HepG2 (cell line): ENCODE measurements around the gene BCKDHA. TPM values are rescaled to one million over a fixed set of nuclear protein-coding genes. Genes with fewer than 3 reads are reported as not detected.

Experiments used
- ATAC-seq: fragments of 200-7000 bp; cut with Tn5 transposase; 3 replicates; pipeline ENCODE4 v1.9.1; 2020; ENCODE audit warnings: mild to moderate bottlenecking, moderate library complexity
- BruUV-seq: library from RNA; stranded (reverse); fragments of 400-500 nt; replicated peaks from 2 replicates; lab custom pipeline; 2021; lab: Mats Ljungman, UMichigan
- CTCF ChIA-PET: fragments of 300-600 bp; formaldehyde crosslinking; extraction: SDS; loops from one replicate; lab custom pipeline; 2021; ENCODE audit warnings: low total read pairs, inconsistent platforms, low intra/inter-chr PET ratio; lab: Yijun Ruan, JAX
- POLR2A ChIA-PET: fragments of 350-600 bp; sonication (Branson Sonifier 250); formaldehyde crosslinking; loops from one replicate; lab custom pipeline; 2020; ENCODE audit warnings: antibody characterized with exemption, inconsistent platforms; lab: Yijun Ruan, JAX
- DNase-seq: peaks from one replicate; pipeline ENCODE4 v3.0.0-alpha.2; 2015; ENCODE audit warnings: low spot score
- FAIRE-seq: peaks from 3 replicates; lab custom pipeline; 2011; peaks lifted over from hg19 to GRCh38; lab: Jason Lieb, UNC
- H2AFZ ChIP-seq: one replicate; pipeline ENCODE4 v1.6.1; 2011; ENCODE audit warnings: low read length, inconsistent platforms
- H3K27ac ChIP-seq: fragments of 300-600 bp; 3 replicates; pipeline ENCODE4 v1.8.0; 2011; ENCODE audit warnings: mixed run types, mild to moderate bottlenecking, mixed read lengths, low read length, inconsistent platforms; ENCODE audit not compliant: insufficient read depth; ENCODE audit errors: extremely low read length
- H3K27me3 ChIP-seq, 2 experiments: fragments of 200-600 bp in 1 of 2; 2 replicates in 1 of 2; 3 replicates in 1 of 2; pipeline versions ENCODE4 v1.6.0 to v1.8.0; 2011; ENCODE audit warnings: low read length in 2 of 2, mild to moderate bottlenecking in 2 of 2, moderate library complexity in 2 of 2, inconsistent platforms in 1 of 2; ENCODE audit not compliant: insufficient read depth in 2 of 2, control insufficient read depth in 1 of 2
- H3K36me3 ChIP-seq, 2 experiments: fragments of 200-600 bp in 1 of 2; replicated peaks in 1 of 2; 2 replicates in 1 of 2; 3 replicates in 1 of 2; pipeline versions ENCODE4 v1.5.1 to v1.8.0; 2011; ENCODE audit warnings: low read length in 2 of 2, inconsistent platforms in 1 of 2; ENCODE audit not compliant: insufficient read depth in 2 of 2, control insufficient read depth in 1 of 2
- H3K4me1 ChIP-seq: 2 replicates; pipeline ENCODE4 v1.5.1; 2012; ENCODE audit warnings: low read length, inconsistent platforms; ENCODE audit not compliant: insufficient read depth
- H3K4me2 ChIP-seq: 2 replicates; pipeline ENCODE4 v1.6.0; 2011; ENCODE audit warnings: low read depth, low read length, inconsistent platforms
- H3K4me3 ChIP-seq, 3 experiments: fragments of 200-600 bp in 1 of 3; sonication (generic), shearing (Covaris generic) in 1 of 3; replicated peaks in 1 of 3; 2 replicates each; pipeline ENCODE4 v1.5.1; 2011 to 2016; ENCODE audit warnings: low read length in 3 of 3, inconsistent platforms in 2 of 3, low read depth in 2 of 3, mild to moderate bottlenecking in 2 of 3, control low read depth in 1 of 3, mixed read lengths in 1 of 3; ENCODE audit not compliant: insufficient read depth in 1 of 3
- H3K79me2 ChIP-seq: one replicate; pipeline ENCODE4 v1.6.1; 2011; ENCODE audit warnings: low read length, inconsistent platforms; ENCODE audit not compliant: insufficient read depth
- H3K9ac ChIP-seq: 2 replicates; pipeline ENCODE4 v1.6.0; 2011; ENCODE audit warnings: mild to moderate bottlenecking, low read depth, low read length, inconsistent platforms; ENCODE audit not compliant: insufficient read depth
- H3K9me3 ChIP-seq: 2 replicates; pipeline ENCODE4 v1.5.1; 2012; ENCODE audit warnings: mild to moderate bottlenecking, low read length
- H4K20me1 ChIP-seq: 2 replicates; pipeline ENCODE4 v1.6.0; 2011; ENCODE audit warnings: inconsistent platforms, mild to moderate bottlenecking, low read length, moderate library complexity; ENCODE audit not compliant: insufficient read depth
- AGO2 ChIP-seq: fragments of 200-400 bp; formaldehyde crosslinking; optimal IDR thresholded peaks from 2 replicates; pipeline ENCODE3; 2017; ENCODE audit warnings: mild to moderate bottlenecking, low read depth, low read length, moderate library complexity
- ARID4A ChIP-seq: sonication (generic); formaldehyde crosslinking; IDR thresholded peaks from 2 replicates; pipeline ENCODE4 v1.5.0; 2020; ENCODE audit warnings: mild to moderate bottlenecking, missing genetic modification reagents, borderline replicate concordance
- ZNF530 ChIP-seq: sonication (generic); formaldehyde crosslinking; IDR thresholded peaks from 2 replicates; pipeline ENCODE4 v1.5.0; 2020; ENCODE audit warnings: low read depth, mild to moderate bottlenecking, missing genetic modification reagents
- ZNF776 ChIP-seq: sonication (generic); formaldehyde crosslinking; IDR thresholded peaks from 2 replicates; pipeline ENCODE4 v1.4.0; 2020; ENCODE audit warnings: mild to moderate bottlenecking, missing genetic modification reagents
- WGBS: methylation state at CpG from one replicate; pipeline ENCODE4 v1.1.6; 2017; ENCODE audit warnings: low lambda C conversion rate; 5-methylcytosine and 5-hydroxymethylcytosine counted together
- in situ Hi-C: cut with HindIII; loops from 2 replicates; pipeline ENCODE4 v1.10.0; 2017; ENCODE audit warnings: low pct_unique_long_range_greater_than_20kb; ENCODE audit not compliant: extremely low pct_ligation_motif_present
- intact Hi-C: fragments of 100-400 bp; cut with micrococcal nuclease; formaldehyde crosslinking; loops from one replicate; pipeline ENCODE4 v1.10.0; 2022; ENCODE audit not compliant: unreplicated experiment
- polyA plus RNA-seq, 8 experiments: library from polyadenylated mRNA; depleted of rRNA in 3 of 8; stranded (reverse) in 7 of 8; unstranded in 1 of 8; fragments of >200 nt; fragmentation: Illumina TruSeq in 4 of 8; extraction: Trizol in 4 of 8; gene quantifications; 2 replicates each; pipeline versions ENCODE4 v1.2.1 to v1.2.3, GENCODE V29; 2011 to 2016; ENCODE audit warnings: low read depth in 4 of 8, missing spikeins in 1 of 8, mixed read lengths in 1 of 8; ENCODE audit not compliant: insufficient read depth in 1 of 8
- total RNA-seq, 5 experiments: library from RNA; depleted of rRNA; stranded (reverse); fragments of >200 nt; fragmentation: Illumina TruSeq; extraction: Trizol; gene quantifications; 2 replicates each; pipeline ENCODE4 v1.2.3, GENCODE V29; 2016; ENCODE audit warnings: low read depth in 1 of 5

BCKDHA gene
- total and polyA plus RNA-seq, 2 of the 13 experiments (the other 11 are each of a cell fraction or from before 2014, with no cell fraction given) = 11.8 to 31.5 TPM

- TF ChIP-seq ARID4A = 0 out of 2 replicates have a peak, but pooled peaks have one; percentile 5
Measured at GRCh38 chr19:41427647-41428480, 30.2 kb downstream of the BCKDHA start (continued).

- Histone ChIP-seq H3K27me3 (no peaks in the 10 kb centered on the region), H2AFZ (no peak overlapping the region), H3K36me3 (peaks cover 12 to 26% of the 10 kb centered on the region in 2 experiments; a peak in 4 of 5 replicates), H3K4me1 (peaks cover 59% of the 10 kb centered on the region)
- 91% methylated on average over 1 of the region's 1 CpG for WGBS
- no peak for DNase-seq
- TF ChIP-seq ZNF776 (CRISPR knock-in tag) = no peak
- peak; percentile 3 for TF ChIP-seq AGO2
- no peak for TF ChIP-seq ZNF530 (CRISPR knock-in tag)
- TF ChIP-seq, all 625 proteins: peak for 1
- CTCF ChIA-PET = no interaction called here
- no TSS peak for BruUV-seq
- FAIRE-seq (no peak), ATAC-seq (no peak)
- Histone ChIP-seq H4K20me1 (no peaks in the 10 kb centered on the region), H3K9me3 (no peaks in the 10 kb centered on the region), H3K9ac (no peak overlapping the region), H3K79me2 (no peaks in the 10 kb centered on the region), H3K4me3 (0 out of 6 replicates have a peak overlapping the region, but pooled peaks of 1 of the 3 experiments have one; percentile 76), H3K27ac (no peak overlapping the region), H3K4me2 (peak overlapping the region; percentile 72; the same call in 1 of the 2 replicates)
- in situ Hi-C loops (no loop called here), intact Hi-C loops (no loop called here)
- POLR2A ChIA-PET = interaction anchor here (3.7 kb wide), 1 partner anchor 10 kb away, joined by 55 read pairs; the partner anchor contains the start of gene DMAC2
Measured at GRCh38 chr19:41428481-41428859, 30.9 kb downstream of the BCKDHA start.
